RWPE1 (cell line): ENCODE data around the gene COL4A3.

Source experiments
- CTCF ChIA-PET: fragments of 350-600 bp; sonication (Branson Sonifier 250); formaldehyde crosslinking; extraction: SDS; loops from one replicate; lab custom pipeline; 2021; lab: Yijun Ruan, JAX
- POLR2A ChIA-PET: fragments of 400-600 bp; formaldehyde crosslinking; extraction: SDS; loops from one replicate; lab custom pipeline; 2020; ENCODE audit warnings: antibody characterized with exemption; ENCODE audit not compliant: low non-redundant PET; lab: Yijun Ruan, JAX
- DNase-seq: peaks from one replicate; pipeline ENCODE4 v3.0.0; 2012; ENCODE audit warnings: low spot score
- H3K27ac ChIP-seq: fragments of 450-650 bp; 2 replicates; pipeline ENCODE4 v1.5.1; 2017
- TF ChIP-seq, protein P1 (sequence below): fragments of 450-650 bp; conservative IDR thresholded peaks from 2 replicates; pipeline ENCODE4 v1.5.1; 2017; ENCODE audit warnings: low read depth, mild to moderate bottlenecking

The COL4A3 gene

DNA sequence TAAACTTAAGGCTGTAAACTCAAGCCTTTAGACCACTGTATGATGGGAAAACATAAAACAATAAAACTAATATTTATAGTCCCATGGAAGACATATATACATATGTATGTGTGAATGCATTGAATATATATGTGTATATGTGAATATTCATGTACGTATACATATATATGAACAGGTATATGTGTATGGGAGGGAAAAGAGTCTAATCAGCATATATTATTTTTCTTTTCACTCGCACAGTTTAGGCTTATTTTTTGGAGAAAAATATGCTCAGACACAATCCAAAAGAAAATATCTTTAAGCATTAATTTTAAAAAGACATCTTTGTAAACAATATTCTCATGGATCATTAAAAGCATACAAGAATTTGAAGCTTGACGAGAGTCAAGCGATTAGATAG lies 23.1 kb upstream of the COL4A3 start:
- POLR2A ChIA-PET: no interaction called here
- H3K27ac ChIP-seq: no peak overlapping the region
- TF ChIP-seq, protein P1, sequence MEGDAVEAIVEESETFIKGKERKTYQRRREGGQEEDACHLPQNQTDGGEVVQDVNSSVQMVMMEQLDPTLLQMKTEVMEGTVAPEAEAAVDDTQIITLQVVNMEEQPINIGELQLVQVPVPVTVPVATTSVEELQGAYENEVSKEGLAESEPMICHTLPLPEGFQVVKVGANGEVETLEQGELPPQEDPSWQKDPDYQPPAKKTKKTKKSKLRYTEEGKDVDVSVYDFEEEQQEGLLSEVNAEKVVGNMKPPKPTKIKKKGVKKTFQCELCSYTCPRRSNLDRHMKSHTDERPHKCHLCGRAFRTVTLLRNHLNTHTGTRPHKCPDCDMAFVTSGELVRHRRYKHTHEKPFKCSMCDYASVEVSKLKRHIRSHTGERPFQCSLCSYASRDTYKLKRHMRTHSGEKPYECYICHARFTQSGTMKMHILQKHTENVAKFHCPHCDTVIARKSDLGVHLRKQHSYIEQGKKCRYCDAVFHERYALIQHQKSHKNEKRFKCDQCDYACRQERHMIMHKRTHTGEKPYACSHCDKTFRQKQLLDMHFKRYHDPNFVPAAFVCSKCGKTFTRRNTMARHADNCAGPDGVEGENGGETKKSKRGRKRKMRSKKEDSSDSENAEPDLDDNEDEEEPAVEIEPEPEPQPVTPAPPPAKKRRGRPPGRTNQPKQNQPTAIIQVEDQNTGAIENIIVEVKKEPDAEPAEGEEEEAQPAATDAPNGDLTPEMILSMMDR: no peak
- CTCF ChIA-PET: no interaction called here
- no peak for DNase-seq

DNA sequence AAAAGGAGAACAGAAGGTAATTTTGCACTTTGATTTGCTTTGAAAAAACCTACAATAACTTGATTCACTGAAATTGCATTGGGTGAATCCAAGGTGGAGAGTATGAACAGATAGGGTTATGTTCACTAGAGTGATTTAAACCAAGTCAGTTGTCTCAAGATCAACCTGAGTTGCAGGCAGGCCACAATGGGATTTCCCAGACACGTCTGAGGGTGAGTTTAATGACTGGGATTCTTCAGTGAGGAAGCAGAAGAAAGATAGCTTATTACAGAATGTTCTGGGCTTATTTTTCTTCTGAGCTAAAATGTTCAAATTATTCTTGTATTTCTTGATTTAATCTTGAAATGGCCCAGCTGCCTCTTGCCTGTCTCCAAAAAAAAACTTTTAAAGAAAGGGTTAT lies 20.5 kb upstream of the COL4A3 start:
- TF ChIP-seq, protein P1: no peak

DNA sequence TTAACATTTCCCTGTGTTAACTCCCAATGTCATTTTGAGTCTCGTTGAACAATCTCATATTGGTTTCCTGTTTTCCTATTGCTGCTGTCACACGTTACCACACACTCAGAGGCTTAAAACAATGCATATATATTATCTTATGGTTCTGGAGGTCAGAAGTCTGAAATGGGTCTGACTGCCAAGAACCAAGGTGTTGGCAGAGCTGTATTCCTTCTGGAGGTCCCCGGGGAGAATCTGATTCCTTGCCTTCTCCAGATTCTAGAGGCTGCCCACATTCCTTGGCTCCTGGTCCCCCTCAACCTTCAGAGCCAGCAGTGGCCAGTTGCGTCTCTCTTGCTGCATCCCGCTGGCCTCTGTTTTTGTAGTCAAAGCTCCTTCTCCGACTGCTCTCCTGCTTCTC lies 18.0 kb upstream of the COL4A3 start:
- no peak overlapping the region for H3K27ac ChIP-seq
- ChIA-PET POLR2A (no interaction called here), CTCF (interaction anchor here (0.5 kb wide), 1 partner anchor 1964 kb away, joined by 3 read pairs; no protein-coding TSS in a partner anchor)
- TF ChIP-seq, protein P1: no peak
- no peak for DNase-seq

More for the DNA sequence above, 20.5 kb upstream of the COL4A3 start:
- POLR2A ChIA-PET: no interaction called here
- H3K27ac ChIP-seq: no peak overlapping the region
- DNase-seq: no peak
- CTCF ChIA-PET: interaction anchor here (0.7 kb wide), 3 partner anchors 53 to 1582 kb away, joined by 3 read pairs; no protein-coding TSS in a partner anchor

DNA sequence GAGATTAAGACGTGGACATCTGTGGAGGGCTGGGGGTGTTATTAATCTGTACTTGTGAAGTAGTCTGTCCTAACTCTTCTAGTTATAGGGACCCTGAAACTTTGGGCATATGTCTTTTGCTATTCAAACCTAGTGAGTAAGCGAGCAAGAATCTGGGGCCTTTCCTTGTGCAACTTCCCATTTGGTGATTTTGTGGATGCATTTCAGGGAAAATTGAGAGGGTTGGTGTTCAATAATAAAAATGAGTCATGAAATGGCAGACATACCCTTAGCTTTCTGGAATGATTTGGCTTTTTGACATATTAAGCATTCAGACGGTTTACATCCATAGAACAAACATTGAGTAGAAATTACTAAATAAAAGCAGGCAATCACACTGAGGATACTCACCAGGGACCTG lies 17.4 kb upstream of the COL4A3 start:
- ChIA-PET CTCF (interaction anchor here (0.5 kb wide), 1 partner anchor 1964 kb away, joined by 3 read pairs; no protein-coding TSS in a partner anchor), POLR2A (no interaction called here)
- no peak for DNase-seq
- TF ChIP-seq, protein P1: no peak
- H3K27ac ChIP-seq: no peak overlapping the region

DNA sequence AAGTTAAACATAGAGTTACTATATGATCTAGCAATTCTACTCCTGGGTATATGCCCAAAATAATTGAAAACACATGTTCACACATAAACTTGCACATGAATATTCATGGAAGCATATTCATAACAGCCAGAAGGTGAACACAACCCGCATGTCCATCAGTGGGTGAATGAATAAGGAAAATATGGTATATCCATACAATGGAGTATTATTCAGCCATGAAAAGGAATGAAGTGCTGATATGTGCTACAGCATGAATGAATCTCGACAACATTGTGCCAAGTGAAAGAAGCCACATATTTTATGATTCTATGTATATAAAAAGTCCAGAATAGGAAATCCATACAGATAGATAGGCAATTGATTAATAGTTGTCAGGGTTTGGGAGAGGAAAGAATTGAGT lies 16.3 kb upstream of the COL4A3 start:
- TF ChIP-seq, protein P1: no peak
- DNase-seq: no peak
- ChIA-PET POLR2A (no interaction called here), CTCF (no interaction called here)
- no peak overlapping the region for H3K27ac ChIP-seq

GRCh38 chr2:227150222-227150936 lies 14.0 kb upstream of the COL4A3 start:
- H3K27ac ChIP-seq: no peak overlapping the region
- ChIA-PET CTCF (interaction anchor here (0.6 kb wide), 1 partner anchor 350 kb away, joined by 3 read pairs; no protein-coding TSS in a partner anchor), POLR2A (no interaction called here)
- DNase-seq: no peak
- TF ChIP-seq, protein P1: no peak
